ENCODE results near the gene OR2G6.
"Not testable (repeated sequence)": the region's sequence is repeated elsewhere in the genome, so short reads cannot be mapped to it uniquely, and the experiment has no call there.

OR2G6 gene

DNA sequence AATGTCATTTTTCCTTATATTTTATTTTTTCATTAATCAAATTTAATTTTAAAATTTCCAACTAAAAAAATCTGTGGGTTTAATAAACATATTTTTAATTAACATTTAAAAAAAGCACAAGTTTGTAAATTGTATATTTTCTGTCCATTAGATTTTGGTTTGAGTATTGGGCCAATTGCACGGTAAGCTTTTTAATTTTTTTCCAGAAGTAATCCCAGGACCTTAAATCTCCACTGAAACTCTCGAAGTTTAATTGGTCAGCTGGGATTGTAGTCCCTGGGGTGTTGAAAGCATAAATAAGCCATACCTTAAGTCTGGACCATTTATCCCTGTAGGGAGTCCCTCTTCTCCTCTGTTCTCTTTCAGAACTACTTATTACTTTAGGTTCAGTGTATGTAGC, at the start of gene OR2G6:
Gene OR2G6, plus strand, starts transcription at position 301 of the 400 bp plus-strand sequence. CDS start 13,574 bp downstream, outside the sequence.
- H3K36me3 ChIP-seq (replicated peaks); H3K4me1 ChIP-seq; in situ Hi-C loops (cut with MboI; ENCODE audit: low sequenced_read_pairs); H3K9me3 ChIP-seq; DNase-seq (ENCODE audit: low spot score in 2 of 2); H3K27me3 ChIP-seq (ENCODE audit: low read depth); H3K4me3 ChIP-seq: not testable (repeated sequence)

DNA sequence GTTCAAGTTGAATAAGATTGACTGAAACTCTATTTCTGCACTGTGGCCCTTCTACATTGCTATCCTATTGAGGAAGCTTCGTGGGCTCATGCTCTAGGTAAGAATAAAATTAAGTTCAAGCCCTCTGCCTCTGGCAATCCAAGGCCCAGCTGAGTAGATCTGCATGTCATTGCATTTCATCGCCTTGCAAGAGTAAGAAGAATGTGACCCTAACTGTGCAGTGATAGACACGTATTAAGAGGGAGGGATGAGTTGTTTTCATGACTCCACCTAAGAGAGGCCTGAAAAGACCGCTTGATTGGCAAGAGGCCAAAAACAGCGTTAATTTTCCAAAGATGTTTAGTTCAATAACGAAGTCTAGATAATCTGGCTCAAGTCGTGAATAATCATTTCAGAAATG, 48.8 kb upstream of the OR2G6 start:
- in situ Hi-C loops (cut with MboI; ENCODE audit: low sequenced_read_pairs); H3K36me3 ChIP-seq (replicated peaks); H3K4me1 ChIP-seq; DNase-seq (ENCODE audit: low spot score in 2 of 2); H3K4me3 ChIP-seq; H3K9me3 ChIP-seq; H3K27me3 ChIP-seq (ENCODE audit: low read depth): not testable (repeated sequence)

DNA sequence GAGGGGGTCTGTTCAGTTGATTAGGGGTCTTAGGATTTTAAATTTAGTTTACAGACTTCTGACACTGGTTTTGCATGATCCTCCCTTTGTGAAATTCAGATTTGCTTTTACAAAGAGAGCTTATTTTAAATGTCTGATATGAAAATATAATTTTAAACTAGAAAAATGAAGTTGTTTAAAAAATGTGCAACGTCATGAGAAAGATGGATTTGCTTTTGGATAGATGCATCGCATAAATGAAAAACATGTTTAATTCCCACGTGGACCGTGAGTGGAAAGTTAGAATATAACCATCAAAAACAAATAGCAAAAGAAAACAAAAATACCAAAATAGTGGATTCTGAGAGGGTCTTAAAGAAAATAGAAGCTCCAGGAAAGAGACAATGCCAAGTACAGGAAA, 36.7 kb upstream of the OR2G6 start:
- H3K9me3 ChIP-seq: no peaks in the 10 kb centered on the region
- in situ Hi-C loops (cut with MboI; ENCODE audit: low sequenced_read_pairs): no loop called here
- DNase-seq (ENCODE audit: low spot score in 2 of 2): no peak

DNA sequence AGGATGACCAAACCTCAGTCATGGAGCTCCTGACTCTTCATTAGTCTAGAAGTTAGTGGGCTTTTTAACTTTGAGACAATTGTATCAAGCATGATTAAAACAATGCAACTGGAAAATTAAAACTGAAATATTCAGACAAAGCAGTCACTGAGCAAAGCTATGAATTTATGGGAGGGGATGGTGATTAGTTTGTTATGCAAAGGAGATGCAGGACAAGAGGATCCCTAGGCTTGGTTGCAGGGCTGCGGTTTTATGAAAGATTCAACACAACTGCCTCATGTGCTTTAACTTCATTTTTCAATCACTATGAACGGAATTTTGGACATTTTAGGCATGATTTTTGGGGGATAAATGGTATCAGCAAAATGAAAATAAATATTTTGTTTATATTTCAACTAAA, 35.8 kb upstream of the OR2G6 start:
- H3K9me3 ChIP-seq; H3K27me3 ChIP-seq (ENCODE audit: low read depth); H3K4me3 ChIP-seq; DNase-seq (ENCODE audit: low spot score in 2 of 2); in situ Hi-C loops (cut with MboI; ENCODE audit: low sequenced_read_pairs); H3K4me1 ChIP-seq; H3K36me3 ChIP-seq (replicated peaks): not testable (repeated sequence)

More for the DNA sequence above, 36.7 kb upstream of the OR2G6 start:
- H3K4me1 ChIP-seq: no peaks in the 10 kb centered on the region
- H3K27me3 ChIP-seq (ENCODE audit: low read depth): no peaks in the 10 kb centered on the region
- no peak overlapping the region for H3K4me3 ChIP-seq
- H3K36me3 ChIP-seq (replicated peaks): no peaks in the 10 kb centered on the region

DNA sequence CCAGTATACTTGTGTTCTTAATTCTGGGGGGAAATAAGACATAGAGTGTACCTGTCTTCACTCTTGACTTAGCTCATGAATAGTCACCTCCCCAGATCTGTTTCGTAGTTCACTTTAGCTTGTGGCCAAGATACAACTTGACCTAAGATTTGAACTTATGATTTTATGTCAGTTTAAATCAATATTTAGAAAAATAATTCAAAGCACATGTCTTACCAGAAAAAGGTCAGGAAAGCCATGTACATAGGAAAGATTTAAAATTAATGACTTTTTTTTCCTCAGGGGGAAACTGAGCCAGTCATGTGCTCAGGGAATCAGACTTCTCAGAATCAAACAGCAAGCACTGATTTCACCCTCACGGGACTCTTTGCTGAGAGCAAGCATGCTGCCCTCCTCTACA, 34.8 kb upstream of the OR2G6 start, which contains the start of gene OR2T3:
Gene OR2T3, plus strand, starts transcription at position 301 of the 400 bp plus-strand sequence. Its CDS starts 0 bp downstream, at position 301.
- H3K9me3 ChIP-seq: not testable (repeated sequence)

DNA sequence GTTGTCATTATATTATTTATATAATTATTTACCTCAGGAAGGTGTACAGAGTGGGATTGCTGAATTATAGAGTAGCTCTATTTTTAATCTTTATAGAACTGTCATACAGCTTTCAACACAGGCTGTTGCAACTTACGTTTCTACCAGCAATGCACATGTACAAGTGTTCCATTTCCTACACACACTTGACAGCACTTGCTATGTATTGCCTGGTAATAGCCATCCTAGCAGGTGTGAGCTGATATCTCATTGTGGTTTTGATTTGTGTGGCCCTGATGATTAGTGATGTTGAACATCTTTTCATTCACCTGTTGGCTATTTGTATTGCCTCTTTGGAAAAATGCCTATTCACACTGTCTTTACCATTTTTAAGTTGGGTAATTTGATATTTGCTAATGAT, 32.2 kb upstream of the OR2G6 start:
- H3K36me3 ChIP-seq (replicated peaks); H3K4me1 ChIP-seq; H3K27me3 ChIP-seq (ENCODE audit: low read depth); in situ Hi-C loops (cut with MboI; ENCODE audit: low sequenced_read_pairs); DNase-seq (ENCODE audit: low spot score in 2 of 2); H3K4me3 ChIP-seq; H3K9me3 ChIP-seq: not testable (repeated sequence)

More for the DNA sequence above, 34.8 kb upstream of the OR2G6 start, which contains the start of gene OR2T3:
- DNase-seq (ENCODE audit: low spot score in 2 of 2); H3K4me3 ChIP-seq; H3K4me1 ChIP-seq; H3K27me3 ChIP-seq (ENCODE audit: low read depth); in situ Hi-C loops (cut with MboI; ENCODE audit: low sequenced_read_pairs); H3K36me3 ChIP-seq (replicated peaks): not testable (repeated sequence)

DNA sequence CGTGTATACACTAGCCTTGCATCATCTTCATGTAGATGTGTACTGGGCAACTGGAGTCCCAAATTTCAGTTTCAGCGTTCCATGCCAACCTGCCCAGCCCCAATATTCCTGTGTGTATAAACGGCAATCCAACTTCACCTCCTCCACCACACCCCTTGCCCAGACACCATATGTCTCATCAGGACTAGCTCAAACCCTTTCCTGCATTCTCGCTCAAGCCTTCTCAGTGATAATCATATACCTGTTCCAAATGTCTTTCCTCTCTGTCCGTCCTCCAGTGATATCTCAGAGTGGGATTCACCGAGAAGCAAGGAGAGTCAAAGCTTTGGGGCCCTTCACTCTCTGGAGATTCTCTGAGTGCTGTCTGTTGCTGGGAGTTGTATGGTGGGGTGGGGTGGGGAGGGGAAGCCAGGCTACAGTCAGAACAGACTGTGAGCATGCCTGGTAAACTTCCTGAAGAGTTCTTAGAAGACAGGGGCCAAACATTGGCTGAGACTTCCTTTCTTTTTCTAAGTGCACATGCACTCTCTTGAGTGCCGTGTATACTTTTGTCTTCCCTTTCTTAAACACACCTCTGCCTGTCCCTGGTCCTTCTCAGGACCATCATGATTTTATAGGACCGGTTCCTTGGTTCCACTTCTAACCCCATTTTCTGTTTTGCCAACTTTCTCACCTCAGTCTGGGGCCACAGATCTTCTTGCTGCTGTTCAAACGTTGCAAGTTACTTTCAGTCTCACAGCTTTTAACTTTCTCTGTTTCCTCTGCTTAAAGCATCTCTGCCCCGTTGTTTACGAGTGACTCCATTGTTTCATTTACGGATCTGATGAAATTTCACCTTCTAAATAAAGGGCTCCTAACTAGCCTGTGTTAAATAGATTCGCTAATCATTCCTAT, 25.9 kb upstream of the OR2G6 start:
- H3K27me3 ChIP-seq (ENCODE audit: low read depth); H3K4me1 ChIP-seq; in situ Hi-C loops (cut with MboI; ENCODE audit: low sequenced_read_pairs); H3K36me3 ChIP-seq (replicated peaks); DNase-seq (ENCODE audit: low spot score in 2 of 2); H3K4me3 ChIP-seq; H3K9me3 ChIP-seq: not testable (repeated sequence)

DNA sequence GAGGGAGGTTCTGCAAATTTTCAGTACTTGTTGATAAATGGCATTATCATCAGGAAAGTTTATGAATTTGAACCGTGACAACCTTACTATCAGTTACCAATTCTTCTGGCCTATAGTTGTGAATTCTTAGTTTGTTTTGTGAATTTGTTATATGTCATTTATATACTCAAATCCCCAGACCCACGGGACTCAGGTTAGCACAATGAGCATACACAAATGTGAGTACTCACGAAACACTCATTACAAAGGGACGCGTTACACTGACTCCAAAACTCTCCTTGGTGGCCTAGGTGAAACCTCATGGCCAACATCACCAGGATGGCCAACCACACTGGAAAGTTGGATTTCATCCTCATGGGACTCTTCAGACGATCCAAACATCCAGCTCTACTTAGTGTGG, 19.6 kb upstream of the OR2G6 start, which contains the start of gene OR2T5:
Gene OR2T5, plus strand, starts transcription at position 301 of the 400 bp plus-strand sequence. Its CDS starts 0 bp downstream, at position 301.
- H3K36me3 ChIP-seq (replicated peaks); DNase-seq (ENCODE audit: low spot score in 2 of 2); H3K9me3 ChIP-seq; in situ Hi-C loops (cut with MboI; ENCODE audit: low sequenced_read_pairs); H3K4me3 ChIP-seq; H3K27me3 ChIP-seq (ENCODE audit: low read depth); H3K4me1 ChIP-seq: not testable (repeated sequence)

DNA sequence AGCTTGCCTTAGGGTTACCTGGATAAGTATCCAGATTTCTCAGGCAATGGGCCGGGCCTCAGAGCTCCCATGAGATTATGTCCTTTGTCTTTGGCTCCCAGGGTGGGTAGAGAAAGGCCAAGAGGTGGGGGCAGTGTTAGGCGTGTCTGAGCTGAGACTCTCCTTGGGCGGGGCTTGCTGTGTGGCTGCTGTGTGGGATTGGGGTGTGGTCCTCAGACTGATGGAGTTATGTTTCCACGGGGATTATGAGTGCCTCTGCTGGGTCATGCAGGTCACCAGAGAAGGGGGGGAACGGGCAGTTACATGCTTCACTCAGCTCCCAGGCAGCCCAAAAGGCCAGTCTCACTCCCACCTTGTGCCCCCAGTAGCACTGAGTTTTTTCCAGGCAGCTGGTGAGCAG, 11.2 kb upstream of the OR2G6 start:
- H3K36me3 ChIP-seq (replicated peaks); H3K4me1 ChIP-seq; H3K27me3 ChIP-seq (ENCODE audit: low read depth); H3K4me3 ChIP-seq; in situ Hi-C loops (cut with MboI; ENCODE audit: low sequenced_read_pairs); H3K9me3 ChIP-seq; DNase-seq (ENCODE audit: low spot score in 2 of 2): not testable (repeated sequence)

DNA sequence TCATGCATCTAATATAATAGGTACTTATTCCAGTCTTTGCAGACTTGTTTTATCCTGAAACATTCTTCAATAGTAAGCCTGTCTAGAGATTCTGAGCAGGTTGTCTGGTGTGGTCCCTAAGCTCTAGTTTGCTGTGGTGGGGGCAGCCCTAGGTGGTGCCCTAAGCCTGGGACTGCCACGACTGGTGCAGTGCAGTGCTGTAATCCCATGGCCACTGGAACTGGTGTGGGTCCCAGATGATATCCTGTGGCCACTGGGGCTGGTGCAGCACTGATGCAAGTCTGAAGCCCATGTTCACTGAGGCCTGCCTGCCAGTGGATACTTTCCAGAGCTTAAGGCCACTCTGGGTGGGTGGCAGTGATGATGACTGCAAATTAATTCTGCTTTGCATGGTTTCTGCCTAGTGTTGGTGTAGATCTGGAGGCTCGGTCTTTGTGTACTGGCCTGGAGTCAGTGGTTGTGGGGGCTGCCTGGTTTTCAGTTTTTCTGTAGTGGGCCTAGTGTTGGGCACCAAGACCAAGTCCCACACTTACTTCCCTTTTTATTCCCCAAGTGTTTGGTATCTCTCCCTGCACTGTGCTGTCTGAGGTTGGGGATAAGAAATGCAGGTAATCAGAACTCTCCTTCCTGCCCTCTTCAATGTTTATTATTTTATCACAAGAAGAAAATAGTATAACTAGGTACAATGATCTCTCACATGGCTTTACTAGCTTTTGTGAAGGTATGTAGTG, 7.4 kb upstream of the OR2G6 start:
- DNase-seq (ENCODE audit: low spot score in 2 of 2); H3K4me1 ChIP-seq; H3K27me3 ChIP-seq (ENCODE audit: low read depth); H3K9me3 ChIP-seq; in situ Hi-C loops (cut with MboI; ENCODE audit: low sequenced_read_pairs); H3K4me3 ChIP-seq; H3K36me3 ChIP-seq (replicated peaks): not testable (repeated sequence)

DNA sequence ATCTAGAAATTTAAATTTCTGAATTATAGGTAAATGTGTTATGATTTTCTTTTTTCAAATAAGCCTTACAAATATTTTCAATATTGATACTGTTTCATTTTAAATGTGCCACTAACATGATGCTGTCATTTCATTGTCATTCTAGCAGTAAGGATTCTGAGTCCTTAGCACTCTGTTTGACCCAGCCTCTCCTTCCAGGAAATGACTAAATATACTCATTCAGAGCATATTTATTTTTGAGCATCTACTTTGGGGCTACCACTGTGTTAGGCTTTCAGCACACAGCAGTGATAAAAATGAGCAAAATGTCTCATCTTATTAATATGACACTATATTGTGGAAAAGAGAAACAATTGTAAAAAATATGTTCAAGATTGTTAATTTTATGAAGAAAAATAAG, 2.3 kb downstream of the OR2G6 start:
- H3K36me3 ChIP-seq (replicated peaks); H3K4me3 ChIP-seq; H3K27me3 ChIP-seq (ENCODE audit: low read depth); H3K9me3 ChIP-seq; DNase-seq (ENCODE audit: low spot score in 2 of 2); in situ Hi-C loops (cut with MboI; ENCODE audit: low sequenced_read_pairs); H3K4me1 ChIP-seq: not testable (repeated sequence)

DNA sequence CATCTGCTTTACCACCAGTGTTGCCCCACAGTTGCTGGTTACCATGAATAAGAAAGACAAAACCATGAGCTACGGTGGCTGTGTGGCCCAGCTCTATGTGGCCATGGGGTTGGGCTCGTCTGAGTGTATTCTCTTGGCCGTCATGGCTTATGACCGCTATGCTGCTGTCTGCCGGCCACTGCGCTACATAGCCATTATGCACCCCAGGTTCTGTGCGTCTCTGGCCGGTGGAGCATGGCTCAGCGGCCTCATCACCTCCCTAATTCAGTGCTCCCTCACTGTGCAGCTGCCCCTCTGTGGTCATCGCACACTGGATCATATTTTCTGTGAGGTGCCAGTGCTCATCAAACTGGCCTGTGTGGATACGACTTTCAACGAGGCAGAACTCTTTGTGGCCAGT, 14.0 kb downstream of the OR2G6 start:
- Histone ChIP-seq H3K36me3 (replicated peaks) (no peaks in the 10 kb centered on the region), H3K9me3 (no peaks in the 10 kb centered on the region), H3K4me1 (no peaks in the 10 kb centered on the region), H3K4me3 (no peak overlapping the region), H3K27me3 (ENCODE audit: low read depth) (no peaks in the 10 kb centered on the region)
- no peak for DNase-seq (ENCODE audit: low spot score in 2 of 2)
- in situ Hi-C loops (cut with MboI; ENCODE audit: low sequenced_read_pairs): no loop called here

DNA sequence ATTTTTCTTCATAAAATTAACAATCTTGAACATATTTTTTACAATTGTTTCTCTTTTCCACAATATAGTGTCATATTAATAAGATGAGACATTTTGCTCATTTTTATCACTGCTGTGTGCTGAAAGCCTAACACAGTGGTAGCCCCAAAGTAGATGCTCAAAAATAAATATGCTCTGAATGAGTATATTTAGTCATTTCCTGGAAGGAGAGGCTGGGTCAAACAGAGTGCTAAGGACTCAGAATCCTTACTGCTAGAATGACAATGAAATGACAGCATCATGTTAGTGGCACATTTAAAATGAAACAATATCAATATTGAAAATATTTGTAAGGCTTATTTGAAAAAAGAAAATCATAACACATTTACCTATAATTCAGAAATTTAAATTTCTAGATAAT, 29.6 kb downstream of the OR2G6 start:
- DNase-seq (ENCODE audit: low spot score in 2 of 2); H3K9me3 ChIP-seq; H3K27me3 ChIP-seq (ENCODE audit: low read depth); H3K36me3 ChIP-seq (replicated peaks); H3K4me1 ChIP-seq; H3K4me3 ChIP-seq; in situ Hi-C loops (cut with MboI; ENCODE audit: low sequenced_read_pairs): not testable (repeated sequence)

DNA sequence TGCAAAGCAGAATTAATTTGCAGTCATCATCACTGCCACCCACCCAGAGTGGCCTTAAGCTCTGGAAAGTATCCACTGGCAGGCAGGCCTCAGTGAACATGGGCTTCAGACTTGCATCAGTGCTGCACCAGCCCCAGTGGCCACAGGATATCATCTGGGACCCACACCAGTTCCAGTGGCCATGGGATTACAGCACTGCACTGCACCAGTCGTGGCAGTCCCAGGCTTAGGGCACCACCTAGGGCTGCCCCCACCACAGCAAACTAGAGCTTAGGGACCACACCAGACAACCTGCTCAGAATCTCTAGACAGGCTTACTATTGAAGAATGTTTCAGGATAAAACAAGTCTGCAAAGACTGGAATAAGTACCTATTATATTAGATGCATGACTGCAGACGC, 39.5 kb downstream of the OR2G6 start:
- H3K9me3 ChIP-seq; DNase-seq (ENCODE audit: low spot score in 2 of 2); H3K36me3 ChIP-seq (replicated peaks); H3K27me3 ChIP-seq (ENCODE audit: low read depth); in situ Hi-C loops (cut with MboI; ENCODE audit: low sequenced_read_pairs); H3K4me1 ChIP-seq; H3K4me3 ChIP-seq: not testable (repeated sequence)
